Measurements from ENCODE around the gene FOXP2.
"Not testable (repeated sequence)": the region's sequence is repeated elsewhere in the genome, so short reads cannot be mapped to it uniquely, and the experiment has no call there.

The FOXP2 gene

GRCh38 chr7:114414156-114415063 lies at the start of gene FOXP2:
TSS of gene FOXP2 (plus strand) at chr7:114414815. CDS start at chr7:114426512, 11,697 bp downstream.
- no peak for FAIRE-seq
- DNase-seq (ENCODE audit: insufficient read length, low spot score) = no peak

- DNase-seq (ENCODE audit: insufficient read length, low spot score) = no peak
- FAIRE-seq = no peak
Measured at GRCh38 chr7:114365791-114366190, 48.8 kb upstream of the FOXP2 start.

GRCh38 chr7:114368492-114368891 lies 46.1 kb upstream of the FOXP2 start:
- no peak for DNase-seq (ENCODE audit: insufficient read length, low spot score)

GRCh38 chr7:114369294-114369693 lies 45.3 kb upstream of the FOXP2 start:
- DNase-seq (ENCODE audit: insufficient read length, low spot score) (no peak), FAIRE-seq (no peak)

More at GRCh38 chr7:114368492-114368891, 46.1 kb upstream of the FOXP2 start:
- FAIRE-seq = no peak

GRCh38 chr7:114372619-114373018 lies 42.0 kb upstream of the FOXP2 start:
- FAIRE-seq (no peak), DNase-seq (ENCODE audit: insufficient read length, low spot score) (no peak)

- FAIRE-seq (no peak), DNase-seq (ENCODE audit: insufficient read length, low spot score) (no peak)
Measured at GRCh38 chr7:114375907-114376306, 38.7 kb upstream of the FOXP2 start.

GRCh38 chr7:114383946-114384345 lies 30.7 kb upstream of the FOXP2 start:
- FAIRE-seq; DNase-seq (ENCODE audit: insufficient read length, low spot score): not testable (repeated sequence)

GRCh38 chr7:114384346-114384745 lies 30.3 kb upstream of the FOXP2 start:
- not testable (repeated sequence) for FAIRE-seq; DNase-seq (ENCODE audit: insufficient read length, low spot score)

- FAIRE-seq (no peak), DNase-seq (ENCODE audit: insufficient read length, low spot score) (no peak)
Measured at GRCh38 chr7:114388021-114388420, 26.6 kb upstream of the FOXP2 start.

- FAIRE-seq (no peak), DNase-seq (ENCODE audit: insufficient read length, low spot score) (no peak)
Measured at GRCh38 chr7:114392686-114393085, 21.9 kb upstream of the FOXP2 start.

GRCh38 chr7:114402876-114403635 lies 11.6 kb upstream of the FOXP2 start:
- DNase-seq (ENCODE audit: insufficient read length, low spot score) = no peak
- no peak for FAIRE-seq

GRCh38 chr7:114405427-114405826 lies 9.2 kb upstream of the FOXP2 start:
- FAIRE-seq (no peak), DNase-seq (ENCODE audit: insufficient read length, low spot score) (no peak)

GRCh38 chr7:114409750-114410149 lies 4.9 kb upstream of the FOXP2 start:
- no peak for DNase-seq (ENCODE audit: insufficient read length, low spot score)
- no peak for FAIRE-seq

- DNase-seq (ENCODE audit: insufficient read length, low spot score) = no peak
- no peak for FAIRE-seq
Measured at GRCh38 chr7:114412548-114412947, 2.1 kb upstream of the FOXP2 start.

GRCh38 chr7:114413761-114414155 lies 857 bp upstream of the FOXP2 start:
- DNase-seq (ENCODE audit: insufficient read length, low spot score) (no peak), FAIRE-seq (no peak)

GRCh38 chr7:114415064-114415989 lies 712 bp downstream of the FOXP2 start:
- FAIRE-seq = no peak
- no peak for DNase-seq (ENCODE audit: insufficient read length, low spot score)

- DNase-seq (ENCODE audit: insufficient read length, low spot score) (no peak), FAIRE-seq (no peak)
Measured at GRCh38 chr7:114416129-114416990, 1.7 kb downstream of the FOXP2 start.

- FAIRE-seq = no peak
- DNase-seq (ENCODE audit: insufficient read length, low spot score) = no peak
Measured at GRCh38 chr7:114417290-114417689, 2.7 kb downstream of the FOXP2 start.

- DNase-seq (ENCODE audit: insufficient read length, low spot score) = no peak
- FAIRE-seq = no peak
Measured at GRCh38 chr7:114418117-114418516, 3.5 kb downstream of the FOXP2 start.

Measured in HTR-8/SVneo (cell line).